ENCODE data around the gene TRAM2.
A peak's percentile ranks its signal among the peaks of the same experiment; 100 is the strongest.

The TRAM2 gene

DNA sequence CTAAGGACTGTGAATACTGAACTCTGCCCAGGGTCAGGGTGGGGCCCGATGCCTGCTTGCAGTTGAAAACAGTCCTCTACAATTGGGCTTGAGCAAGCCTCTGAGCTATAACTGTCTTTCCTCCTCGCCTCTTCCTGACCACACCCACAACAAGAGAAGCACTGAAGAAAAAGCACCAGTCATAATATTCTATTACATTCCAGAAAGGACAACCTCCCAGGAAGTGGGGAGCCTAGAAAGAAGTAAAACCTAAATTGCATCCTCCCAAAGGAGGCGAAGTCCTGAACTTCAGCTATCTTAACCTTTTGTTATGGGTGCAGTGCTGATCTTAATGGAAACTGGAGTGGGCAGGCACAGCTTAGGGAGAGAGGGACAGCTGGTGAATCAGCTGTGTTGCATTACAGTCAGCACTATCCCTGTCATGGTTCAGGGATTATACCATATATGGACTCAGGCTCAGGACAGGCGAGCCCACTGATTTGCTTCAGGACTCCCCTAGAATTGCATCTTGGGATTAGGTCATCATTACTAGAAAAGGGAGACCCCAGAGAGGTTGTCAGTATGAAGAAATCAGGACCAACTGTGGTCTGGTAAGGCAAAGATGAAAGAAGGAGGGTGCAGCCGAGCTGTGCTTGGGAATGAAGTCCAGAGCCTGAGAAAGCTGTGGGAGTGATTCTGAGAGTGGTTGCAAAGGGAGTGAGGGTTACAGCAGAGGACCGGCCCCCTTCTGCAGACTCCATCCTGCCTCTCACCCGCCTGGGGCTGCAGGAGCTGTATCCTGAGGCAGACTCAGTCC is 18.3 kb upstream of the TRAM2 start:
- DNase-seq (ENCODE audit: low read depth in 4 of 4, low spot score in 1 of 4): no peak

DNA sequence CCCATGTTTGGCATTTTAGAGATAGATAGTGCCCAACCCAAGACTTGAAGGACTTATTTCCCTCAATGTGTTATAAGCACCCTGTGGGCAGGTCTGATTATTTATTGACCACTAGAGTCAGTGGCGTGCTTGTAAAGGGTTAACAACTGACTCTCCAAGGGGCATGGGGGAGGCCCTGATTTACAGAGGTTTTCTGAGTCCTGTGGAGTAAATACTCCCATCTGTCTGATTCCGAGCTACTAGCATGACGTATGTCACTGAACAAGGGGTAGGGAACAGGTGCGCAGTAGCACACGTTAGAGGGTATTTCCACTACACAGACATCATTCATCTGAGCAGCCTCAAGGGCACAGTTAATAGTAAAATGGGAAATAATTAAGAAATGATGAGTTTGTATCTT is 17.4 kb upstream of the TRAM2 start:
- DNase-seq (ENCODE audit: low read depth in 4 of 4, low spot score in 1 of 4): no peak

DNA sequence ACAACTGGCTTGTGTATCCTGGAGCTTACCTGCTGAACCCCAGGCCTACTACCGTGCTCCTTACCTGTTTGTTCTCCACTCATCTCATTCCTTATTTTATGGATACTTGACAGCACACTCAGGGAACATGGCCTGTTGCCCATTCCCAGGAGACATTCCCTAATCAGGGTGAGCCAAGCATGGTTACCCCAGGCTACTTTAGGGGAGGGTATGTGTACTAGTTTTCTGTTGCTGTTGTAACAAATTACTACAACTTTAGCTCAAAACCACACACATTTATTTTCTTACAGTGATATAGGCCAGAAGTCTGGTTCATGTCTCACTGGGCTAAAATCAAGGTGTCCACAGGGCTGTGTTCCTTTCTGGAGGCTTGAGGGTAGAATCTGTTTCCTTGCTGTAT is 15.0 kb upstream of the TRAM2 start:
- no peak for DNase-seq (ENCODE audit: low read depth in 4 of 4, low spot score in 1 of 4)

DNA sequence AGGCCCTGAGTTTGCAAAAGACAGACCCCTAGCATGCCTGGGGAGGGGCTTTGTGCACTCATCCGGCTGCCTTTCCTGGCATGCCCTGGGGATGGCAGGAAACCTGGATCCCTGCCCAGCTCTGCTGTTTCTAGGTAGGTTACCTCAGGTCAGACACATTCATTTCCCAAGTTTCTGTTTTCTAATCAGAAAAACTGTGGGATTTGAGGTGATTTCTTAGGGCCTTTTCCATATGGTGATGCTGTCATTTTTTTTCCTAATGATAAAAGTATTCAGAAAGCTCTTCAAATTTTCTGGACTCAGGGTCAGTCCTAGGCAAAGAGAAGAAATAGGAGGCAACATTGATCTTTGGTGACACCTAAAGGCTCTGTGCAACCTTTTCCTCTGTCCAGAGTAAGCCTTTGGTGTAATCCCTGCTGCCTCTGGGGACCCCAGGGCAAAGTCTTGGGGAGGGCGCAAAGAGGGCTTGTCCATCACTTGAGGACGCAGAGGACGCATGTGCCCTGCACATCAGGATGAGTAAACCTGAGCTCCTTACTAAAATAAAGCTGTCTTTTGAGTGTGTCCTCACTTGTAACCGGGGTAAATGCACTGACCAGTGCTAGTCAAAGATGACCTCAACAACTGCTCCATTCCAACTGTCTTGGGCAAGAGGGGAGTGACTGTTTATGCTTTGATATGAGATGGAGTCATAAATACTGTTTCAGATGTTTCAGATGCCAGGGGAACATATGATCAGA is 13.5 kb upstream of the TRAM2 start:
- DNase-seq (ENCODE audit: low read depth in 4 of 4, low spot score in 1 of 4): no peak

DNA sequence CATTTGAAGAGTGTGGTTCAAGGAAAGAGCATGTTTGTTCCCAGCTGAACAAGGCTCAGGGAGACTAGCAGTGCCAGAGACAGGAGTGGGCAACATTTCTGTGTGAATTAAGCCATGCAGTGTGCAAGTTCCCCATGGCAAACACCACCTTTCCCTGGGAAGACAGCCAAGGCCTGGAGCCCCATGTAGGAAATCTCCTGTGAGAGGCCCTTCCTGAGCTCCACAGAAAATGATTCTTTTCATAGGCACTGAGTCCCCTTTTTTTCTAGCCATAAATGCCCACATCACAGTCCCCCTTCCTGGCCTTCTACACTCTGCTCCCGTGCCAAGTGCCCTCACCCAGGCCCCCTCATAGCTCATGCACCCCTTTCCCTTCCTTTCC is 11.8 kb upstream of the TRAM2 start:
- DNase-seq (ENCODE audit: low read depth in 4 of 4, low spot score in 1 of 4): no peak

DNA sequence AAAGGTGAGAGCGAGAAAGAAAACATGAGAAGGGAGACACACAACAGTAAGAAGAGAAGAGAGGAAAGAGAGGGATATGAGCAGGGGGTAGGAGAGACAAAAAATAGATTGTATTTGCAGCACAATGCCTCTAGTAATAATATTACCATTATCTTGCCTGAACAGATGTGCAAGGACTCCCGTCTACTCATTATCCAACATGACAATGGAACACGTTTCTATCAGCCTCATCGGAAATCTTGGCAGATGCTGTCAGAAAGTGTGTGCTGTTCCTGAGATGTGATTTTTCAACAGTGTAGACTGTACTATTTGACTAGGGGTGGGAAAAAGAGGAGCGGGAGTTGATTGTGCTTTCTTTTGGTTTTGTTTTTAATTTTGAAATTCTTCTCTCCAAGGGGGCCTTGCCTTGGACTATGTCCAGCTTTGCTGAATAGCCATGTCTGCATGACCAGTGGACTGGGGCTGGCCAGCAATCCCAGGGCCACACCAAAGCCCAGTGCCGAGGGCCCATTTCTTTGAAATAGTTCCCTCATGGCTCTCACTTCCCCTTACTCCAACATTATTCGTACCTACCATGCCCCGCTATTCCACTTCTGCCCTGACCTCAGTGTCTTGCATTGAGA is 11.3 kb upstream of the TRAM2 start:
- no peak for DNase-seq (ENCODE audit: low read depth in 4 of 4, low spot score in 1 of 4)

DNA sequence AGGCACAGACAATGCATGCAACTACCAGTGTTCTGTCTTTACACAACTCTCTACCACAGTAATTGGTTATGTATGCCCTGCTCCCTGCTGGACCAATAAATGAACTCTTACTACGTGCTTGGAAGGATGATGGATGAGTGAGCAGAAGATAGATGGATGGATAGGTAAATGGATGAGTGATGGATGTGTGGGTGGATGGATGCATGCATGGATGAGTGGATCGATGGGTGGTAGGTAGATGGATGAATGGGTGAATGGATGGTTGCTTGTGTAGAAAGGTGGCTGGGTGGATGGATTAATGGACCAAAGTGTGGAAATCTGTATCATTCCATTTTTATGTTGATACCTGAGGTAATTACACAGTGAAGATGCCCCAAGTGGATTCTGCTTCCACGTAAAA is 10.1 kb upstream of the TRAM2 start:
- no peak for DNase-seq (ENCODE audit: low read depth in 4 of 4, low spot score in 1 of 4)

DNA sequence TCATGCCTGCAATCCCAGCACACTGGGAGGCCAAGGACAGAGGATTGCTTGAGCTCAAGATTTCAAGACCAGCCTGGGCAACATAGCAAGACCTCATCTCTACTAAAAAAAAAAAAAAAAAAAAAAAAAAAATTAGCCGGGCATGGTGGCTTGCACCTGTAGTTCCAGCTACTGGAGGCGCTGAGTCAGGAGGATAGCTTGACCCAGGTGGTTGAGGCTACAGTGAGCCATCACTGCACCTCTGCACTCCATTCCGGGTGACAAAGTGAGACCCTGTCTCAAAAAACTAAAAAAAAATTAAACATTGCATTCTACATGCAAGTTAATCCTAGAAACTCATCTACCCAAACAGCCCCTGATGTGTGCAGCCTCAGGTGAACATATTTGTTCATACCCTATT is 7.3 kb upstream of the TRAM2 start:
- DNase-seq (ENCODE audit: low read depth in 4 of 4, low spot score in 1 of 4): no peak

DNA sequence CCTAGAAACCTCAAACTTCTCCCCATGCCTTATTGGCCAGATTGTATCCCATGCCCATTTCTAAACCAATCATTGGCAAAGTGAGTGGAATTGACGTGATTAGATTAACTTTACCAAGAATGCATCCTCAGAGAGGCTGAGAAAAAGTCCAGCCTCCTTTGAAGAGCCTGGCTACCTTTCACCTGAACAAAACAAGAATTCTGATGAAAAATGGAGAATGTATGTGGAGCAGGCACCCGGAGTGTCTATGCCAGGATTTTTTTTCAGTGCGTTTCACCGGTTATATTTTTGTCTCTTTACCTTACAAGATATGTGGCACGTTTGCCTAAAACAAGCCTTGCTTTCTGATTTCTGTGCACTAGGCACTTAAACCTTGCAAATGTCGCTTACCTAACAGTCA is 6.1 kb upstream of the TRAM2 start:
- DNase-seq (ENCODE audit: low read depth in 4 of 4, low spot score in 1 of 4): no peak

DNA sequence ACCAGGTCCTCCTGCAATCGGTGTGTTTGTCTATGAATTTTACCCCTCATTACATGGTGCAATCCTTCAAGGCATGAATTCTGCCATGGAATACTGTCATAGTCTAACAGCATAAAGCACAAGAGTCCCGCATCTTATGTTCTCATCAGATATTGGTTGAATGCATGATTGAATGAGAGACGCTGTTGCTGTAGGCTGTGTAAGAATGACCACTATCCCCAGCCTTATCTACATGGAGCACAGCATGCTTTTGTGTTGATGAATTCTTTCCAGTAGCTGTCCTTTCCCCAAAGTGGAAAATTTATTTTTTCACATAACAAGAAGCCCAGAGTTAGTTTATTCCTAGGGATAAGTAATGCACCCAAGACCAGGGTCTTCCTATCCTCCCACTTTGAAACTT is 5.6 kb upstream of the TRAM2 start:
- no peak for DNase-seq (ENCODE audit: low read depth in 4 of 4, low spot score in 1 of 4)

DNA sequence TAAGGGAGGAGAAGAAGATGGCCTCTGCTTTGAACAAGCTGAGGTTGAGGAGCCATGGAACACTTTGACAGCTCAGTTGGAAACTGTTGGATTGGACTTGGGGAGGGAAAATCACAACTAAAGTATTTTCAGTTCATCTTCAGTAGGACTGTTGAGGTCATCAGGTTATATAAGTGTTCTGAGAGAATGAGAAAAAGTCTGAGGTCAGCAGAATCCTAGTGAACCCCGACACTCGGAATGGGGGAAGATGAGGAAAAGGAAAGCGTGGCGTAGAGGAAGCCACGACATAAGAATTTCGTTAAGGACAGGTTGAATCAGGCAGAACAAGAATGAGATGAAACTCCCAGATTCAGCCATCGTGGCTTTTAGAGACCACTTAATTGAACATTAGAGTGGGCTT is 4.0 kb upstream of the TRAM2 start:
- DNase-seq (ENCODE audit: low read depth in 4 of 4, low spot score in 1 of 4): no peak

DNA sequence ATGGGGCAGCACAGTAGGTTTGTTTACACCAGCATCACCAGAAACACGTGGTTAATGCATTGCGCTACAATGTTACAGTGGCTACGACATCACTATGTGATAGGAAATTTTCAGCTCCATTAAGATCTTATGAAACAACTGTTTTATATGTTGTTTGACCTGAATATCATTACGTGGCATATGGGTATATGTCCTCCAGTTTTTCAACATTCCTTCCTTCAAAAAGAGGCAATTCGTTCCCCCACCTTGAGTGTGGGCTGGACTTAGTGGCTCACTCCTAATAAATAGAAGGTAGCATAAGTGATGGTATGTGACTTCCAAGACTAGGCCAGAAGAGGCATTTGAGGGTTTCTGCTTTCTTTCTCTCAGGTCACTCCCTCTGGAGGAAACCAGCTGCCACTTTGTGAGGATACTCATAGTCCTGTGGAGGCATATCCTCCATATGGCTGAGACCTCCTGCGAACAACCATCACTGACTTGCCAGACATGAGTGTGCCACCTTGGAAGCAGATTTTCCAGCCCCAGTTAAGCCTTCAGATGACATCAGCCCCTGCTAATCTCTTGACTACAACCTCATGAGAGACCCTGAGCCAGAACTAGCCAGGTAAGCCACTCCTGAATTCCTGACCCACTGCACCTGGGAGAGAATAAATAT is 2.3 kb upstream of the TRAM2 start:
- no peak for DNase-seq (ENCODE audit: low read depth in 4 of 4, low spot score in 1 of 4)

DNA sequence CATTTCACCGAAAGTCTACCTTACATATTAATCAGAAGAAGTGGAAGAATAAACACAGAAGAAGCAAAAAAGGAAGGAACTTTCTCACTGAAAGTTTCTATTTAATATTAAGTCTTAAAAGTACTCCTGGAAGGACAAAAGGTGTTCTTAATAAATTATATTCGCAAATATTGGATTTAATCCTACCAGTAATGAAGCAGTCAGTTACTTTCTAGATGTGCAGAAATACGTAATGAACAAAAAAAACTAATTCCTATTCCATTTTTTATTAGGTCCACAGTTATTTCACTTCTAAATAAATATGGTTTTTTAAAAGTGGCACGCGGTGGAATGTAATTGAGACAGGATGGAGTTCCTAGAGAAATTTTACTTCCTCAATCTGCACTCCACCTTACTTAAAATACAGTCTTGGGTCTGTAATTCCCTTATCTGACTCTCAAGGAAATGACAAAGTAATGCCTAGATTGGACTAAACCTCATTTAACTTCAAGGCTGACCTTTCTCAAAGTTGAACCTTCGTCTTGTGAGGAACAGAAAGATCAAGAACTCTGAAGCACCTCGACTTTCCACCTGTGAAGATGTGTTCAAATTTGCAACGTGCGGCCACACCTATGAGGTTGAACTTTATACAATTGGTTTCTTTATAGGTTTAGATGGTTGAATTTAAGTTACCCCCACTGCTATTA is 1.1 kb upstream of the TRAM2 start:
- no peak for DNase-seq (ENCODE audit: low read depth in 4 of 4, low spot score in 1 of 4)

DNA sequence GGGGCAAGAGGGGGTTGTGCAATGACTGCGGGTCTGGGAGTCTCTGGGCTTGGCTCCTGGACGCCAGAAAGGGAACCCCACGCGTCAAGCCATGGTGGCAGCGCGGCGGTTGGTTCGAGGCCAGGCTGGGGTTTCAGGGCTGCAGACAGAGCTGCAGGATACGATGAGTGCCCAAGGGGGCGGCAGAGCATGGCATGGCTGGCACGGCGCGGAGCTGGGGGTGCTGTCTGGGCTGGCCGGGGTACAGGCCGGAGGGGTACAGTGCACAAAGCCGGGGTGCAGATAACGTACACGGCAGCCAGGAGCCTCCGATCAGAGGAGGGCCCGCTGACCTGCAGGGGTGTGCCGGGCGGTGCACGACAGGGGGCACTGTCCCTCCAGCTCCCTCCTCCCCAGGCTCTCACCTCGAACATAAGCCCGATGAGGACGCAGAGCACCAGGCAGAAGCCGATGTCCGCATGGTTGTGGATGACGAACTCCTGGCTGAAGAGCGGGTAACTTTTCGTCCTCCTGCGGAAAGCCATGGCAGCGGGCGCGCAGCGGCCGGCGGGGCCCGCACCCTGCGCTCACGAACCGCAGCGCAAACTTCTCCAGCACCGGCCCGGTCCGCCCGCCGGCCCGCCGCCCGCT is 353 bp downstream of the TRAM2 start:
- peak in 2 of 4 experiments; percentile 34 to 48 for DNase-seq (ENCODE audit: low read depth in 4 of 4, low spot score in 1 of 4)

DNA sequence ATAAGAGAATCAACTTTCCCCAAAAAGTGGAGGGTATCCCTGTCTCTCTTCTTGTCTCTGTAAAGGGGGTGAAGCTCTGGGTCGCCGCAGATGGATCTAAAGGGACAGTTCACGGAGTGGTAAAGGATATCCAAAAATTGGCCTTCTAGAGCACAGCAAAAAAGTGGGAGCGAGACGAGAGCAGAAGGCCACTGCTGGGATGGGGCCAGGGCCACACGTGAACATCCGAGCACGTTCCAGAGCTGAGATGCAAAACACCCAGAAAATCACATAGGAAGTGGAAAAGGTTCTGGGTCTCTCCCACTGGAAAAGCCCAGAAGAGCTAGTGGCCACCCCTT is 837 bp downstream of the TRAM2 start:
- DNase-seq (ENCODE audit: low read depth in 4 of 4, low spot score in 1 of 4): no peak

DNA sequence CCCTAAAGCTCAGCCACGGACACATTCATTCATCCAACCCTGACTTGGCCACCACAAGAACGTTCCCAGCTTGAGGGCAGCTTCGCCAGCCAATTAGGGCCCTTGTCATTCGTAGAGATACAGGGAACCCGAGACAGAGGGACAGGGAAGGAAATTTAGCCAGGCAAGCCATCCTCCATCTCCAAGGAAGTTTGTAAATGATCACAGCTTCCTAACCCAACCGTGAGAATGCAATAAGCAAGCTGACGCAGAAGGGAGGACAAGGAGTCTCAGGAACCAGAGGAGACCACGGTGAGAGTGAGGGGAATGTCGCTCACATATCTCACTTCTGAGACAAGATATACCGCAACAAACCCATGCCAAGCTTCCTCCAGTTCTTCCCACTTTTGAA is 1.4 kb downstream of the TRAM2 start:
- no peak for DNase-seq (ENCODE audit: low read depth in 4 of 4, low spot score in 1 of 4)

DNA sequence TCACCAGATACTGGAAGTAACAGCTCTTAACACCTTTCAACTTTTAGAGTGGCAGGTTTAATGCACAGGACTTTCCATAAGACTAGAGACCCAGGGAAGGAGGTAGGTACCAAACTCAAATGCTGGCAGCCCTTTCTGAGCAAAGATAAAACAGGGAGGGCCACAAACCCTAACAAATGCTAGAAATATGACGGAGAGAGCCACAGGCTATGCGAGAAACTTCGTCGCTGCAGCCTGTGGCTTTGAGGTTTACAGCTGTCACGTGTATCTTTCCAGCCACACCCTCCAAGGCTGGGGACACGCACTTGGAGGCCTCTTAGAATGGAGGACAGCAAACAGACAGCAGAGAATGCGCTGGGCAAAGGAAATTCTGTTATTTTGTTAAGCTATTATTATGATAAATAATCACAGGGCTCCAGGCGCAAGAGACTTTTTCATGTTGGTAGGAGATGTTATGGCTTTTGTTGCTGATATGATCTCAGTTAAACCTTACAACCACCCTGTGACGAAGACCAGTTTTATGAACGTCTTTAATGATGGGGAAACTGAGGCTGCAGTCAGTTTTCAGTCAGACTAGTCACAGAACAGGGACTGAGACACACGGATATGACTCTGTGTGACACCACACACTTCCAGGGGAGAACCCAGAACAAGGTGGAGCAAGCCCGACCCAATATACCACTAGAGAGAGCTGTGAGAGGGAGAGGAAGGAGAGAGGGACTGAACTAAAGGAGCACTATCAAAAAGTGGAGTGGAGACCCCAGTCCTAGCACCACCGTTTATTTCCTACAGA is 2.0 kb downstream of the TRAM2 start:
- DNase-seq (ENCODE audit: low read depth in 4 of 4, low spot score in 1 of 4): peak in 2 of 4 experiments; percentile 32 to 33

DNA sequence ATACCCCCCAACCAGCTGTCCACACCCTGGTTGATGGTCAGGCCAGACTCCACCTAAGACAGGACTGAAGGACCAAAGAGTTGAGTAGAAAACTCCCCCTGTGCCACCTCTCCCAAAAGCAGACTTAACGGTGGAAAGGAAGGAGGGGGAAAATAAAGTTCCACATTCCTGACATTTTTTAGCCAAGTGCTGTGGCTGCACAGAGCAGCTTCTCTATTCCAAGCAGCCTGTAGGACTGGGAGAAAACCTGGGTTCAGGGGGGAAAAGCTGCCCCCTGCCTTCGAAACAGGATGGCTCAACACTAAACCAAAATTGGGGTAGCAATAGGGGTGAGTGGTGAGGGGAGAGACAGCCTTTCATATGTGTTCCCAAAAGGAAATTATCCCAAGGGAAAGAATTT is 3.6 kb downstream of the TRAM2 start:
- DNase-seq (ENCODE audit: low read depth in 4 of 4, low spot score in 1 of 4): no peak

DNA sequence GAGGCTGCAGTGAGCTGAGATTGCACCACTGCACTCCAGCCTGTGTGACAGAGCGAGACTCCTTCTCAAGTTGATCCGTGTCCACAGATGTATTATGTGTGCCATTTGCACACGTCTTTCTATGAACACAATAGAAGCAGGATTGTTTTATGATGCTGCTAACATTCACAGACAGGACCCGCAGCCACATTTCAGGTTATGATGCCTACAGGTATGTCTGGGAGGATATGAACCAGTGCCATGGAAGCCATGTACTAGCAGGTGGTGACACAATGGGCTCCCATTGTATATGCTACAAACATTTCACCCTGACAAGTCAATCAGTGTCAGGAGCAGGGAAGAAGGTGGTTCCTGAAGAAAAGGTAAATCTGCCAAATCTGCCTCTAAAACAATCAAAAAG is 4.3 kb downstream of the TRAM2 start:
- DNase-seq (ENCODE audit: low read depth in 4 of 4, low spot score in 1 of 4): no peak

DNA sequence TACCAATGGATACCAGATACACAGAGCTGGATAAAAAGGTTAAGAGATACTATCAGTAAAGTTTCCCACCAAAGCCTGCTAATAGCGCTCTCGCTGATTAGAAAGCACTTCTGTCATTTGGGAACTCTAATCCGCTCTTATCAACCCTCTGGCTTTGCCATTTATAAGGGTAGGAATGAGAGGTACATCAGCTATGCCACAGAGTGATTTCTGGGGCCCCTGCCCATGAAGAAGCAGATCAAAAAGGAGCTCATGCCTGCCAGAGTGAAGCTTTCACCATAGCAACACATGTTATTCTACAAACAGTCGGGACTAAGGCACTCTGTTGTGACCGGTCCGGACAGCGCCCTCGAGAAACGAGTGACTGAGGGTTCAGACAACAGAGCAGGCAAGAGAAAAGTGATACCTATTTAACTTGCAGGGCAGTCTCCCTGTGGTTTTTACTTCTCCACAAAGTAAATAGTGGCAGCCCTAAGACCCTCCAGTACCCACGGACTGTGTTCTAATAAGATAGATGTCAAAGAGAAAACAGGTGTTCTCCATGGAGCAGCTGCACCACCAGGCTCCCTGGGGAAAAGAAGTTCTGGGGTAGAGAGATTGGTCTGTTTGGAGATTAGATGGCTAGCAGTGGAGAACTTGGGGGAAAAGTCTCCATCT is 5.6 kb downstream of the TRAM2 start:
- DNase-seq (ENCODE audit: low read depth in 4 of 4, low spot score in 1 of 4): no peak
